Measurements from ENCODE around the gene ACAD11.

Gene ACAD11

DNA sequence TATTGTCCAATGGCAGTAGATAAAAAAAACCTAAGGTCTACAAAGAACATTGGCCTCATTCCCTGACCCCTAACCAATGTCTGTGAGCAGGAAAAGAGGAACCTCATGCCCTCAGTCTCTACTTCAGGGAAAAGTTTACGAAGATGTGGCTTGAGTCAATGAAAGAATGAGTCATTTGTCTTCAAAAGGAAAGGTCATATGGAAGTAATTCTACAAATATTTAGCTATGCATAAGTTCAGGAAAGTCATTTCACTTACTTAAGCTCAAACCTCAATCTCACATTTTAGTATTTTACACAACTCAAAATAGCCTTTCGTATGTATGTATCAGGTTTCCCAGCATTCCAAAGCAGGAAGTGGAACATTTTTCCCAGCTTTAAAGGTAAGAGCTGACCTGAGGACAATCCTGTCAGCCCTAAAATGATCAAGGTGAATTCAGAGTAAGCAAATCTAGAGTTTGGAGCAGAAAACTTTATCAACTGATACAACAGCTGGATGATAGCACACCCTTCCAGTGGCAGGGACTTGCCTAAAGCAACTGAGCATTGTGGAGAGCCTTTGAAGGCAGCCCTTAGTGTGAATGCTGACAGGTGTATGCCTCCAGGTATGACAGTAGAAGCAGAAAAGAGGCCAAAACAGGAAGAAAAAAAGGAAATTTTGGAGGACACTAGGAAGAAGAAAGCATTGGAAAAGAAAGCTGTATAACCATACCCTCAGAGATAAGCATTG is 116.4 kb downstream of the ACAD11 start:
- peak; percentile 94 for ATAC-seq
- peak; percentile 31; the same call in 1 of the 2 replicates for TF ChIP-seq RARB (CRISPR knock-in tag; IDR thresholded peaks at IDR 0.05)
- TF ChIP-seq TOX (CRISPR knock-in tag; IDR thresholded peaks at IDR 0.05; ENCODE audit: borderline replicate concordance): 0 out of 2 replicates have a peak, but pooled peaks have one; percentile 54
- TF ChIP-seq ZNF8 (CRISPR knock-in tag; IDR thresholded peaks at IDR 0.05): no peak

- ATAC-seq: no peak
- TF ChIP-seq GLIS3 (CRISPR knock-in tag; IDR thresholded peaks at IDR 0.05) (no peak), OSR1 (CRISPR knock-in tag; IDR thresholded peaks at IDR 0.05) (no peak), ZFP30 (CRISPR knock-in tag; IDR thresholded peaks at IDR 0.05) (no peak), ARNTL (CRISPR knock-in tag; IDR thresholded peaks at IDR 0.05; ENCODE audit: borderline replicate concordance, low read depth) (no peak), POU6F1 (CRISPR knock-in tag; IDR thresholded peaks at IDR 0.05; ENCODE audit: borderline replicate concordance, low read depth) (no peak), CREB5 (CRISPR knock-in tag; IDR thresholded peaks at IDR 0.05; ENCODE audit: low read depth) (no peak), ZFP3 (CRISPR knock-in tag; IDR thresholded peaks at IDR 0.05) (no peak), TCF4 (CRISPR knock-in tag; IDR thresholded peaks at IDR 0.05; ENCODE audit: borderline replicate concordance) (no peak), SNAI2 (CRISPR knock-in tag; IDR thresholded peaks at IDR 0.05) (no peak), RARB (CRISPR knock-in tag; IDR thresholded peaks at IDR 0.05) (no peak), CSDC2 (CRISPR knock-in tag; IDR thresholded peaks at IDR 0.05) (no peak), PATZ1 (CRISPR knock-in tag; IDR thresholded peaks at IDR 0.05; ENCODE audit: borderline replicate concordance) (no peak), ZNF70 (CRISPR knock-in tag; IDR thresholded peaks at IDR 0.05) (no peak)
Measured at GRCh38 chr3:132542577-132542976, 117.0 kb downstream of the ACAD11 start.

GRCh38 chr3:132539681-132540080 is 119.9 kb downstream of the ACAD11 start:
- ATAC-seq: no peak
- TF ChIP-seq ZC3H10 (CRISPR knock-in tag; IDR thresholded peaks at IDR 0.05) (no peak), OSR1 (CRISPR knock-in tag; IDR thresholded peaks at IDR 0.05) (no peak), PATZ1 (CRISPR knock-in tag; IDR thresholded peaks at IDR 0.05; ENCODE audit: borderline replicate concordance) (no peak), TCF4 (CRISPR knock-in tag; IDR thresholded peaks at IDR 0.05; ENCODE audit: borderline replicate concordance) (no peak)
- TF ChIP-seq, protein P1, sequence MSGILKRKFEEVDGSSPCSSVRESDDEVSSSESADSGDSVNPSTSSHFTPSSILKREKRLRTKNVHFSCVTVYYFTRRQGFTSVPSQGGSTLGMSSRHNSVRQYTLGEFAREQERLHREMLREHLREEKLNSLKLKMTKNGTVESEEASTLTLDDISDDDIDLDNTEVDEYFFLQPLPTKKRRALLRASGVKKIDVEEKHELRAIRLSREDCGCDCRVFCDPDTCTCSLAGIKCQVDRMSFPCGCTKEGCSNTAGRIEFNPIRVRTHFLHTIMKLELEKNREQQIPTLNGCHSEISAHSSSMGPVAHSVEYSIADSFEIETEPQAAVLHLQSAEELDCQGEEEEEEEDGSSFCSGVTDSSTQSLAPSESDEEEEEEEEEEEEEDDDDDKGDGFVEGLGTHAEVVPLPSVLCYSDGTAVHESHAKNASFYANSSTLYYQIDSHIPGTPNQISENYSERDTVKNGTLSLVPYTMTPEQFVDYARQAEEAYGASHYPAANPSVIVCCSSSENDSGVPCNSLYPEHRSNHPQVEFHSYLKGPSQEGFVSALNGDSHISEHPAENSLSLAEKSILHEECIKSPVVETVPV (CRISPR knock-in tag; IDR thresholded peaks at IDR 0.05): no peak

- no peak for ATAC-seq
- TF ChIP-seq CSDC2 (CRISPR knock-in tag; IDR thresholded peaks at IDR 0.05) (no peak), BACH2 (CRISPR knock-in tag; IDR thresholded peaks at IDR 0.05; ENCODE audit: borderline replicate concordance) (no peak), ZC3H10 (CRISPR knock-in tag; IDR thresholded peaks at IDR 0.05) (no peak), CREB5 (CRISPR knock-in tag; IDR thresholded peaks at IDR 0.05; ENCODE audit: low read depth) (no peak), ZNF70 (CRISPR knock-in tag; IDR thresholded peaks at IDR 0.05) (no peak), ZFP30 (CRISPR knock-in tag; IDR thresholded peaks at IDR 0.05) (no peak), ISL1 (CRISPR knock-in tag; IDR thresholded peaks at IDR 0.05) (no peak), RARB (CRISPR knock-in tag; IDR thresholded peaks at IDR 0.05) (no peak), ESRRG (CRISPR knock-in tag; IDR thresholded peaks at IDR 0.05) (no peak), POU6F1 (CRISPR knock-in tag; IDR thresholded peaks at IDR 0.05; ENCODE audit: borderline replicate concordance, low read depth) (no peak)
- TF ChIP-seq, protein P2, sequence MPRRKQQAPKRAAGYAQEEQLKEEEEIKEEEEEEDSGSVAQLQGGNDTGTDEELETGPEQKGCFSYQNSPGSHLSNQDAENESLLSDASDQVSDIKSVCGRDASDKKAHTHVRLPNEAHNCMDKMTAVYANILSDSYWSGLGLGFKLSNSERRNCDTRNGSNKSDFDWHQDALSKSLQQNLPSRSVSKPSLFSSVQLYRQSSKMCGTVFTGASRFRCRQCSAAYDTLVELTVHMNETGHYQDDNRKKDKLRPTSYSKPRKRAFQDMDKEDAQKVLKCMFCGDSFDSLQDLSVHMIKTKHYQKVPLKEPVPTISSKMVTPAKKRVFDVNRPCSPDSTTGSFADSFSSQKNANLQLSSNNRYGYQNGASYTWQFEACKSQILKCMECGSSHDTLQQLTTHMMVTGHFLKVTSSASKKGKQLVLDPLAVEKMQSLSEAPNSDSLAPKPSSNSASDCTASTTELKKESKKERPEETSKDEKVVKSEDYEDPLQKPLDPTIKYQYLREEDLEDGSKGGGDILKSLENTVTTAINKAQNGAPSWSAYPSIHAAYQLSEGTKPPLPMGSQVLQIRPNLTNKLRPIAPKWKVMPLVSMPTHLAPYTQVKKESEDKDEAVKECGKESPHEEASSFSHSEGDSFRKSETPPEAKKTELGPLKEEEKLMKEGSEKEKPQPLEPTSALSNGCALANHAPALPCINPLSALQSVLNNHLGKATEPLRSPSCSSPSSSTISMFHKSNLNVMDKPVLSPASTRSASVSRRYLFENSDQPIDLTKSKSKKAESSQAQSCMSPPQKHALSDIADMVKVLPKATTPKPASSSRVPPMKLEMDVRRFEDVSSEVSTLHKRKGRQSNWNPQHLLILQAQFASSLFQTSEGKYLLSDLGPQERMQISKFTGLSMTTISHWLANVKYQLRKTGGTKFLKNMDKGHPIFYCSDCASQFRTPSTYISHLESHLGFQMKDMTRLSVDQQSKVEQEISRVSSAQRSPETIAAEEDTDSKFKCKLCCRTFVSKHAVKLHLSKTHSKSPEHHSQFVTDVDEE (CRISPR knock-in tag; IDR thresholded peaks at IDR 0.05): no peak
Measured at GRCh38 chr3:132538072-132538471, 121.5 kb downstream of the ACAD11 start.

All from SK-N-SH treated with all-trans-retinoic acid at 6 μM for 48 hours (cell line).